SK-N-MC (cell line): ENCODE measurements around the gene GRP.

Experiments
- DNase-seq: peaks from one replicate; pipeline ENCODE4 v3.0.0-alpha.2; 2011; ENCODE audit warnings: low read depth, low spot score
- H3K27ac ChIP-seq: fragments of 200-600 bp; sonication (generic); 2 replicates; pipeline ENCODE4 v1.5.1; 2016; ENCODE audit warnings: mixed run types
- H3K36me3 ChIP-seq: fragments of 200-600 bp; sonication (generic); 2 replicates; pipeline ENCODE4 v1.6.1; 2017; ENCODE audit warnings: antibody characterized with exemption, low read length, mixed read lengths; ENCODE audit not compliant: insufficient read depth
- H3K4me3 ChIP-seq: fragments of 200-600 bp; sonication (generic); 2 replicates; pipeline ENCODE4 v1.5.1; 2016
- H3K9ac ChIP-seq: fragments of 200-600 bp; sonication (generic); 2 replicates; pipeline ENCODE4 v1.8.0; 2017; ENCODE audit warnings: mixed run types, mixed read lengths; ENCODE audit not compliant: insufficient read length
- H3K9me3 ChIP-seq: fragments of 200-600 bp; sonication (generic); 2 replicates; pipeline ENCODE4 v1.6.1; 2017; ENCODE audit warnings: low read depth, mild to moderate bottlenecking, antibody characterized with exemption, low read length, moderate library complexity, mixed read lengths
- EZH2 ChIP-seq: fragments of 200-600 bp; sonication (generic); IDR thresholded peaks from one replicate; pipeline ENCODE4 v1.6.1; 2017; ENCODE audit warnings: antibody characterized with exemption
- FOXP2 ChIP-seq: optimal IDR thresholded peaks from 2 replicates; pipeline ENCODE3; 2011; ENCODE audit warnings: mild to moderate bottlenecking, moderate library complexity; ENCODE audit not compliant: insufficient read depth; ENCODE audit errors: extremely low read length, control extremely low read depth
- POLR2AphosphoS5 ChIP-seq: IDR thresholded peaks from 2 replicates; pipeline ENCODE4 v1.6.1; 2012; ENCODE audit warnings: mild to moderate bottlenecking, low read depth, low read length, borderline replicate concordance

The GRP gene

GRCh38 chr18:59268127-59268720 is 48.3 kb downstream of the GRP start:
- no peaks in the 10 kb centered on the region; the same call in 1 of the 2 replicates for H3K36me3 ChIP-seq
- TF ChIP-seq EZH2 (no peak), FOXP2 (no peak), POLR2AphosphoS5 (no peak)

DNA sequence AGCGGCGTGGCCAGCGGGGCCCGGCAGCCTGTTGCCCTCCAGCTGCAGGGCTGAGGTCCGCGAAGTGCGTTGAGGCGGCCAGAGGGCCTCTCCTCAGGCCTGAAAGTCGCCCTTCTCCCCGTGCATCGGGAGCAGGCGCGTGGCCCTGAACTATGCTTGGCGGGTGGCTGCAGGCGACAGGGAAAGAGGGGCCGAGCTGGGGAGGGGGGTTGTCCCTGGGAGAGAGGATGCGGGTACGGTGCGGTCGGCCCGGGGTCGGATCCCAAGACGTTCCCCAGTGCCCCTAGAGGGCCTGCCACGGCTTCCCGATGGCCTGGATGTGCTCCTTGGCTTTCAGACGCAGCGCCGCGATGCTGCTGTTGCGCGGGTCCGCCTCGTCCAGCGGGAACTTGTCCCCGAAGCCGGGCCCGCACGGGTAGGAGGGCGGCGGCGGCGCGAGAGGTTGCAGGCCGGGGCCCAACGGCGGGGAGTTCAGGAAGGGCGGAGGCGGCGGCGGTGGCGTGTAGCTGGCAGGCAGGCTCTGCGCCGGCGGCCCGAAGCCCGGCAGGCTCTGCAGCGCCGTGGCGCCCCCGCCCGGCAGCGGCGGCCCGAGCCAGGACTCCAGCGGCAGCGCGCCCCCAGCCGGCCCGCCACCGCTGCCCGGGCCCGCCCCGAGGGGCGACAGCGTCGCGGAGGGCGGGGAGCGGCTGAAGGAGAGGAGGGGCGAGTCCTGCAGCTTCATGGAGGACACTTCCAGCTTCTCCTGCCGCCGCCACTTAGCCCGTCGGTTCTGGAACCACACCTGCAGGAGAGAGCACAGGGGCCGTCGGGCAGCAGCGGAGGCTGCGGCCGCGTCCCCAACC is 49.0 kb downstream of the GRP start:
- DNase-seq: no peak
- TF ChIP-seq EZH2: no peak
- no peak for TF ChIP-seq FOXP2
- TF ChIP-seq POLR2AphosphoS5: no peak
- Histone ChIP-seq H3K9ac (no peak overlapping the region), H3K27ac (no peak overlapping the region), H3K4me3 (no peak overlapping the region), H3K36me3 (no peaks in the 10 kb centered on the region; the same call in 1 of the 2 replicates), H3K9me3 (no peaks in the 10 kb centered on the region)

More at GRCh38 chr18:59268127-59268720, 48.3 kb downstream of the GRP start:
- DNase-seq: no peak
- no peak overlapping the region for H3K4me3 ChIP-seq
- no peaks in the 10 kb centered on the region for H3K9me3 ChIP-seq
- no peak overlapping the region for H3K9ac ChIP-seq
- no peak overlapping the region for H3K27ac ChIP-seq

DNA sequence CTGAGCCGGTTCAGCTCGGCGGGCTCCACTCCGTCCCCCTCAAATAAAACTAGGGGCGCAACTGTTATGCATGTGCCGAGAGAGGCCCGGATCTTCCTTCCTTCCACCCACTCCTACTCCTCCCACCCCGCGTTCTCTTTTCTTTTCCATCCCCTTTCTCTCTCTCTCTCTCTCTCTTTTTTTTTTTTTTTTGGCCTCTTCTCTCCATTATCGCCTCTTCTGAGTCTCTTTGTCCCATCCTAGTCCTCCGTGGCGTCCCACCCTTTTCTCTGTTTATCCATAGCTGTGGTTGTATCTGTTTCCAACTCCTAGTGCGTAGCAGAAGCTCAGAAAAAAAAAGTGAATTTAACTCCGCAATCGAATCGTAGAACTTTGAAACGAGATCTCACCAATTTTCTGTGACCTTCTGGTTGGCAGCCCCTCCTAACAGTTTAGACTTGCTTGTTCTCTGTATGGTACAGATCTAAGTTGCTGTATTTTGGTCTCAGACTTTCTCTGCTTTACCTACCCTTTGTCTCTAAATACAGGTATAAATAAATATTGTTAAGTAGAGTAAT is 49.7 kb downstream of the GRP start:
- H3K9me3 ChIP-seq: no peaks in the 10 kb centered on the region
- TF ChIP-seq EZH2 (no peak), POLR2AphosphoS5 (no peak), FOXP2 (no peak)
- no peak overlapping the region for H3K4me3 ChIP-seq
- no peak for DNase-seq
- no peaks in the 10 kb centered on the region; the same call in 1 of the 2 replicates for H3K36me3 ChIP-seq
- no peak overlapping the region for H3K9ac ChIP-seq
- H3K27ac ChIP-seq: no peak overlapping the region

DNA sequence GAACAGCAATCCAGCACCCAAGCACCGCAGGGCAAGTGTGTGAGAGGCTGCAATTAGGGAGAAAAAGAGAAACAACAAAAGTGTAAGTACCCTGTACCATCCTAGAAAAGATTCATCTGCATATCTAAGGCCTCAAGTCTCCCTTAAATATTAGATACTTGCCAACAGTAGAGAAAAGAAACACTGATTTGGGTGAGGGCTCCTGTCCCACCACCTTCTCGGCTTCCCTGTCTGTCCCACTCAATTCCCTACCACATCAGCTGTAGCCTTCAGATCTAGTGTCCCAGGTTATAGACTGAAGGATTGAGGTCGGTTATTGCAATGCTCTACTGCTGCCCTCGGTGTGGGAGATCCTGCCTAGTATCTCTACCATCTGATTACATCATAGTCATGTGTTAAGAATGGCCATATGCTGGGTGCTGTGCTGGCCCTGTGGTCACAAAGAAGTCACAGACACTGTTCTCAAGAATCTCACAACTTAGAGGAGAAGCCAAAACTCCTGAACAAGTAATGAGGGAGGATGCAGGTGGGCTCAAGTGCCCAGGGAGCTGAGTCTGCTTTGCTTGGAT is 50.8 kb downstream of the GRP start:
- no peak for DNase-seq
- no peak overlapping the region for H3K27ac ChIP-seq
- H3K9me3 ChIP-seq: no peaks in the 10 kb centered on the region
- H3K9ac ChIP-seq: peak overlapping the region; percentile 69
- H3K36me3 ChIP-seq: no peaks in the 10 kb centered on the region; the same call in 1 of the 2 replicates
- peak overlapping the region; percentile 87 for H3K4me3 ChIP-seq
- no peak for TF ChIP-seq FOXP2
- TF ChIP-seq POLR2AphosphoS5: no peak
- no peak for TF ChIP-seq EZH2

- Histone ChIP-seq H3K9ac (peak overlapping the region; percentile 69), H3K36me3 (no peaks in the 10 kb centered on the region; the same call in 1 of the 2 replicates), H3K4me3 (peak overlapping the region; percentile 87), H3K27ac (peak overlapping the region; percentile 50; the same call in 1 of the 2 replicates), H3K9me3 (no peaks in the 10 kb centered on the region)
- TF ChIP-seq POLR2AphosphoS5 (no peak), EZH2 (no peak), FOXP2 (no peak)
- no peak for DNase-seq
These were observed 51.8 kb downstream of the GRP start for GRCh38 chr18:59271606-59272220.

DNA sequence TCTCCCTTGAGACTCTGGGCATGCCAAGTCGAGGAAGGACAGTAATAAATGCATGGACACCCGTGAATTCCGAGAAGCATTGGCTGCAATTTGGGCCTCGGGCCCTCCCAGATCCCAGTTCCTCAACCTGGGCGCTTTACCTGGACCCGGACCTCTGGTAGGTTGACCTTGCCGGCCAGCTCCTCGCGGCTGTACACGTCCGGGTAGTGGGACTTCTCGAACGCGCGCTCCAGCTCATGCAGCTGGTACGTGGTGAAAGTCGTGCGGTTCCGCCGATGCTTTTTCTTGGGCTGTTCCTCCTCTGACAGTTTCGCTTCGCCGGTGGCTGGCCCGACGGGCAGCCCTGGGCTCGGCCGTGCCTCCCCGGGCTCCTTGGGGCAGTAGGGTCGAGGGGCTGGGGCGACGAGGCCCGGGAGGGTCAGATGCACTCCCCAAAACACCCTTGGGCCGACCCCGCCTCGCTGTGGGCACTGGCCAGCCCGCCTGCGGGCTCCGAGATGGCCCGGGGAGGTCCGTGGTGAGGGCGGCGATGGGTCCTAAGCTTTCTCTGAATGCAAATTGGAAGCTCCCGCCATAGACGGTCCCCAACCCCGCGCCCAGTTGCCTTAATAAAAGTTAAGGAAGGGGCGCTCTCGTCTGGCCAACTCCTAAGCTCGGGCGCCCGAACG is 52.4 kb downstream of the GRP start:
- no peak overlapping the region for H3K27ac ChIP-seq
- DNase-seq: no peak
- peak overlapping the region; percentile 69 for H3K9ac ChIP-seq
- no peaks in the 10 kb centered on the region; the same call in 1 of the 2 replicates for H3K36me3 ChIP-seq
- no peak for TF ChIP-seq EZH2
- TF ChIP-seq POLR2AphosphoS5: no peak
- TF ChIP-seq FOXP2: no peak
- no peaks in the 10 kb centered on the region for H3K9me3 ChIP-seq
- peak overlapping the region; percentile 87 for H3K4me3 ChIP-seq

DNA sequence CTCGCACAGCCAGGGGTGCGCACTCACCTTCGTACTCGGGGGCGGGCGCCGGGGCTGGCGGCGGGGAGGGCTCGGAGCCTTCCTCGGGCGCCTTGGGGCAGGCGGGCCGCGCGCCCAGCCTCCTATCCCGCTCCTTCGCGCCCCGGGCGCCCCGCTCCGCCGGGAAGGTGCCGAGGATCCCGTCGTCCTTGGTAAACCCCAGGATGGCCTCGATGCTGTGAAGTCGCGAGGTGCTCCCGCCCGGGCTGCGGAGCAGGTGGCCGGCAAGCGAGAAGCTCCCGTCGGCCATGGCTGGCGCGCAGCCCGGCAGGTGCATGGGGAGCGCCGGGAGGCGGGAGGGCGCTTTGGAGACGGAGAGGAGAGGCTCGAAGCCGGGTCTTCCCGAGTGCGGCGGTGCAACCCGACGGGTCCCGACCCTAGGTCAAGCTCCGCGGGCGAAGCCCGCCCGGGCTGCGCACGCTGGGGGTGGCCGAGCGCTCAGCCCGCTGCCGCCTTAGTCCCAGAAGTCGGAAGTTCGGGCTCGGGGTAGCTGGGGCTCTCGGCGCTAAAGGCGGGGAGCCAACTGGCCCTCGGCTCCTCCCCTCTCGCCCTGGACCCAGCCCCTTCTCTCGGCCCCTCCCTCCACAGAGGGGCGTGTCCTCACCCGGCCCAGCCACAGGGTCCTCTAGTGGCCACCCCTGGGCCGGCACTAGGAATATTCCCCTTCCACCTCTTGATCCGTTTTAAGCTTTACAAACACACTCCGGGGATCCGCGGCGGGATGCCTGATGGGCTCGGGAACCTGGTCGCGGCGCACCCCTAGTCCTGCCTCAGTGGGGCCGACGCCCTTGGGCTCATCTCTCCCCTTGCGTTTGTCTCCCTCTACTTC is 53.2 kb downstream of the GRP start, which contains the start of gene RAX:
Gene RAX (minus strand): TSS at position 564 of the 868 bp plus-strand sequence. CDS start 248 bp downstream, at position 316.
- Histone ChIP-seq H3K27ac (no peak within 1 kb of the TSS), H3K36me3 (no peaks in the 10 kb centered on the region; the same call in 1 of the 2 replicates), H3K4me3 (peak within 1 kb of the TSS; percentile 87), H3K9me3 (no peaks in the 10 kb centered on the region), H3K9ac (peak within 1 kb of the TSS; percentile 69)
- no peak for DNase-seq
- TF ChIP-seq EZH2 (no peak), POLR2AphosphoS5 (peak; percentile 68), FOXP2 (no peak)
